PC-3 (cell line): ENCODE results near the gene CDH22. TPM values are rescaled to one million over a fixed set of nuclear protein-coding genes. Genes with fewer than 3 reads are reported as not detected.

Experiments
- ATAC-seq: fragments of 200-7000 bp; cut with Tn5 transposase; 2 replicates; pipeline ENCODE4 v1.9.1; 2020; ENCODE audit warnings: mild to moderate bottlenecking, moderate library complexity
- BruUV-seq: library from RNA; stranded (reverse); fragments of 400-500 nt; replicated peaks from 2 replicates; lab custom pipeline; 2021; lab: Mats Ljungman, UMichigan
- CTCF ChIA-PET: fragments of 300-600 bp; sonication (Branson Sonifier 250); formaldehyde crosslinking; loops from one replicate; lab custom pipeline; 2022; ENCODE audit warnings: antibody characterized with exemption; lab: Charles Lee
- POLR2A ChIA-PET: fragments of 300-600 bp; sonication (Branson Sonifier 250); formaldehyde crosslinking; loops from one replicate; lab custom pipeline; 2022; ENCODE audit warnings: antibody characterized with exemption; ENCODE audit not compliant: unreplicated experiment; lab: Charles Lee
- DNase-seq: peaks from one replicate; pipeline ENCODE4 v3.0.0-alpha.2; 2015
- H2AFZ ChIP-seq: fragments of 300-600 bp; sonication (generic); 2 replicates; pipeline ENCODE4 v1.6.0; 2016; ENCODE audit warnings: antibody characterized with exemption, low read length
- H3F3A ChIP-seq: fragments of 300-600 bp; sonication (generic); one replicate; pipeline ENCODE4 v1.6.0; 2017; ENCODE audit warnings: antibody characterized with exemption, low read length, control low read depth, mild to moderate bottlenecking; ENCODE audit not compliant: unreplicated experiment
- H3K27ac ChIP-seq: fragments of 300-600 bp; sonication (generic); 2 replicates; pipeline ENCODE4 v1.5.1; 2016; ENCODE audit warnings: mild to moderate bottlenecking, low read length
- H3K27me3 ChIP-seq: fragments of 300-600 bp; sonication (generic); 2 replicates; pipeline ENCODE4 v1.6.1; 2016; ENCODE audit warnings: low read length, mixed read lengths
- H3K36me3 ChIP-seq: fragments of 300-600 bp; sonication (generic); 2 replicates; pipeline ENCODE4 v1.6.1; 2016; ENCODE audit warnings: low read depth, mixed run types, low read length, mixed read lengths
- H3K4me1 ChIP-seq: fragments of 300-600 bp; sonication (generic); 2 replicates; pipeline ENCODE4 v1.5.1; 2016; ENCODE audit warnings: low read length; ENCODE audit not compliant: insufficient read depth
- H3K4me2 ChIP-seq: fragments of 300-600 bp; sonication (generic); 2 replicates; pipeline ENCODE4 v1.6.0; 2016; ENCODE audit warnings: low read length
- H3K4me3 ChIP-seq: fragments of 300-600 bp; sonication (generic); 2 replicates; pipeline ENCODE4 v1.5.1; 2016; ENCODE audit warnings: mild to moderate bottlenecking, low read length, mixed read lengths
- H3K79me2 ChIP-seq: fragments of 300-600 bp; sonication (generic); 2 replicates; pipeline ENCODE4 v1.6.1; 2017; ENCODE audit warnings: low read length, mixed read lengths
- H3K9ac ChIP-seq: fragments of 300-600 bp; sonication (generic); 2 replicates; pipeline ENCODE4 v1.6.0; 2016; ENCODE audit warnings: mild to moderate bottlenecking, low read length
- H3K9me2 ChIP-seq: fragments of 300-600 bp; sonication (generic); replicated peaks from 2 replicates; pipeline ENCODE4 v1.6.1; 2016; ENCODE audit warnings: mixed run types, low read length, mixed read lengths
- H3K9me3 ChIP-seq: fragments of 300-600 bp; sonication (generic); 2 replicates; pipeline ENCODE4 v1.6.1; 2016; ENCODE audit warnings: low read length, mixed read lengths
- H4K20me1 ChIP-seq: fragments of 300-600 bp; sonication (generic); 2 replicates; pipeline ENCODE4 v1.6.1; 2016; ENCODE audit warnings: low read length, mixed read lengths
- EZH2 ChIP-seq: fragments of 300-600 bp; sonication (generic); IDR thresholded peaks from one replicate; pipeline ENCODE4 v1.6.1; 2017; ENCODE audit warnings: antibody characterized with exemption, mild to moderate bottlenecking, low read length; ENCODE audit not compliant: unreplicated experiment
- EZH2phosphoT487 ChIP-seq: fragments of 300-600 bp; sonication (generic); IDR thresholded peaks from 2 replicates; pipeline ENCODE4 v1.6.1; 2018; ENCODE audit warnings: mild to moderate bottlenecking, antibody characterized with exemption, low read length, borderline replicate concordance
- intact Hi-C: fragments of 100-400 bp; cut with micrococcal nuclease; formaldehyde crosslinking; loops from 2 replicates; pipeline ENCODE4 v1.9.0; 2023
- total RNA-seq: library from RNA; depleted of rRNA; stranded (reverse); fragments of >200 nt; gene quantifications from 2 replicates; pipeline ENCODE4 v1.2.3, GENCODE V29; 2014
- TF ChIP-seq, protein P1 (sequence below): fragments of 300-600 bp; sonication (generic); conservative IDR thresholded peaks from 2 replicates; pipeline ENCODE4 v1.5.1; 2017; ENCODE audit warnings: antibody characterized with exemption, low read depth, mild to moderate bottlenecking, low read length

CDH22 gene
- total RNA-seq, 1 experiment from 2014 or later: not detected

DNA sequence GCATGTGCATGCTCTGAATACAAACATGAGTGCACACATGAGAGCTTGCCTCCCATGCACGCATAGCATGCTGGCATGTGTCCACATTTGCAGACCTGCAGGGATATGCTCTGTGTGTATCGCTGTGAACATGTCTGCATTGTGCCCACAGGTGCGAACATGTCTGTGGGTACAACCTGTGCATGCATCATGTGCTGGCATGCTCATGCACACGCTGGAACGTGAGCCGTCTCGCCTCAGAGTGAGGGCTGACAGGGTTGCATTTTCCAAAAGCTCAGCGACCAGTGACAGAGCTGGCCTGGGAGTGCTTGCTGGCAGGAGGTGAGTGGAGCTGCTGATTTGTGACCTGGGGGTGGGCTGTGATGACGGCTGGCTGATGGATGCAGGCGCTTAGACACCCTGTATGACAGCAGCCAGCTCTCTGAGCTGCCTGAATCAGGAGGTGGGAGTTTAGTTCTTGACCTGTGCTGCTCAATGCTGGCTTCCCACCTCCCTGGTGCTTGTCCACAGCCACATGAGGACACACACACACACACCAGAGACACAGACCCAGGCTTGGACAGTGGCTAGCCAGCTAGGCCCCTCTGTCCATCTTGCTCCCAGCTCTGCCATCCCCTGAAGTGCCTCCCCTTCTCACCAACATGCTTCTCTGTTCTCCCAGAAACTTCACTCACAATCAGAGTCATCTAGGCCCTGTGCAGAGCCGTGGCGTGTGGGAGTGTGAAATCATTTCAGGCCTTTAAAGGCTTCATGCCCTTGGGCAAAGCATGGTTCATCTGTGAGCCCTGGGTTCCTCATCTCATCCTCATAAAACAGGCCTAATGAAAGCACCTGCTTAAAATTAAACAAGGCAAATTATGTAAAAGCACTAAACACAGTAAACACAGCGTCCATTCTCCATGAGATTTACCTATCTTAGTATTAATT lies 138.8 kb downstream of the CDH22 start:
- TF ChIP-seq EZH2: no peak
- no peak for TF ChIP-seq EZH2phosphoT487
- TF ChIP-seq, protein P1, sequence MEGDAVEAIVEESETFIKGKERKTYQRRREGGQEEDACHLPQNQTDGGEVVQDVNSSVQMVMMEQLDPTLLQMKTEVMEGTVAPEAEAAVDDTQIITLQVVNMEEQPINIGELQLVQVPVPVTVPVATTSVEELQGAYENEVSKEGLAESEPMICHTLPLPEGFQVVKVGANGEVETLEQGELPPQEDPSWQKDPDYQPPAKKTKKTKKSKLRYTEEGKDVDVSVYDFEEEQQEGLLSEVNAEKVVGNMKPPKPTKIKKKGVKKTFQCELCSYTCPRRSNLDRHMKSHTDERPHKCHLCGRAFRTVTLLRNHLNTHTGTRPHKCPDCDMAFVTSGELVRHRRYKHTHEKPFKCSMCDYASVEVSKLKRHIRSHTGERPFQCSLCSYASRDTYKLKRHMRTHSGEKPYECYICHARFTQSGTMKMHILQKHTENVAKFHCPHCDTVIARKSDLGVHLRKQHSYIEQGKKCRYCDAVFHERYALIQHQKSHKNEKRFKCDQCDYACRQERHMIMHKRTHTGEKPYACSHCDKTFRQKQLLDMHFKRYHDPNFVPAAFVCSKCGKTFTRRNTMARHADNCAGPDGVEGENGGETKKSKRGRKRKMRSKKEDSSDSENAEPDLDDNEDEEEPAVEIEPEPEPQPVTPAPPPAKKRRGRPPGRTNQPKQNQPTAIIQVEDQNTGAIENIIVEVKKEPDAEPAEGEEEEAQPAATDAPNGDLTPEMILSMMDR: no peak
- ATAC-seq (no peak), DNase-seq (no peak)
- Histone ChIP-seq H3K27ac (no peak overlapping the region), H3F3A (no peaks in the 10 kb centered on the region), H3K9me3 (no peaks in the 10 kb centered on the region), H3K9ac (no peak overlapping the region), H3K36me3 (no peaks in the 10 kb centered on the region), H3K79me2 (no peaks in the 10 kb centered on the region), H3K27me3 (peaks cover 79% of the 10 kb centered on the region), H4K20me1 (no peaks in the 10 kb centered on the region), H3K4me3 (no peak overlapping the region), H2AFZ (no peak overlapping the region), H3K4me2 (no peak overlapping the region), H3K9me2 (no peaks in the 10 kb centered on the region), H3K4me1 (no peaks in the 10 kb centered on the region)
- intact Hi-C loops: loop anchor here (10.0 kb wide), 1 partner anchor 145 kb away; the partner anchor contains the start of gene SLC12A5
- BruUV-seq: no TSS peak
- POLR2A ChIA-PET: no interaction called here
- CTCF ChIA-PET: no interaction called here

DNA sequence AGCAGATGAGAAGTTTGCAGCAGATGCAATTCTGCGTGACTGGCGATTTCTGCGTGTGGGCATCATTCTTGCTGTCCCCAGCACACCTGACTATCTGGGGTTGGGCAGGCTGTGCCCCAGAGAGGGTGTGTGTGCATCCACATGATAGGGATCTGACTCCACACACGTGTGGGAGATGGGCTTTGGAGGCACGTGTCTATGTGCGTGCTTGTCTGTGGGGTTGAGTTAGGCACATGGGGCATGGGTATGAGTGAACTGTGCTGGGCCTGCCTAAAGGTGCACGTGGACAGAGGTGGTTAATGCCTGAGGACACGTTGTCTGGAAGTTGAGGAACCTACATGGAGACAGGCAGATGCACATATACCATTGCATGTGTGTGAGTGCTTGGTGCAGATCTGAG lies 139.9 kb downstream of the CDH22 start:
- no TSS peak for BruUV-seq

More for the DNA sequence above, 139.9 kb downstream of the CDH22 start:
- Histone ChIP-seq H4K20me1 (no peaks in the 10 kb centered on the region), H3K27me3 (peaks cover 79% of the 10 kb centered on the region), H3F3A (no peaks in the 10 kb centered on the region), H3K4me2 (no peak overlapping the region), H3K36me3 (no peaks in the 10 kb centered on the region), H3K4me1 (no peaks in the 10 kb centered on the region), H3K9me2 (no peaks in the 10 kb centered on the region), H3K79me2 (no peaks in the 10 kb centered on the region), H3K9ac (no peak overlapping the region), H3K27ac (no peak overlapping the region), H3K4me3 (no peak overlapping the region), H3K9me3 (no peaks in the 10 kb centered on the region), H2AFZ (no peak overlapping the region)
- ATAC-seq (no peak), DNase-seq (no peak)
- TF ChIP-seq, protein P1: no peak
- TF ChIP-seq EZH2phosphoT487 (no peak), EZH2 (no peak)
- POLR2A ChIA-PET: no interaction called here
- CTCF ChIA-PET: no interaction called here
- intact Hi-C loops: no loop called here
